ENCODE measurements around the gene L3MBTL4.
"Not testable (repeated sequence)": the region's sequence is repeated elsewhere in the genome, so short reads cannot be mapped to it uniquely, and the experiment has no call there.

The L3MBTL4 gene

DNA sequence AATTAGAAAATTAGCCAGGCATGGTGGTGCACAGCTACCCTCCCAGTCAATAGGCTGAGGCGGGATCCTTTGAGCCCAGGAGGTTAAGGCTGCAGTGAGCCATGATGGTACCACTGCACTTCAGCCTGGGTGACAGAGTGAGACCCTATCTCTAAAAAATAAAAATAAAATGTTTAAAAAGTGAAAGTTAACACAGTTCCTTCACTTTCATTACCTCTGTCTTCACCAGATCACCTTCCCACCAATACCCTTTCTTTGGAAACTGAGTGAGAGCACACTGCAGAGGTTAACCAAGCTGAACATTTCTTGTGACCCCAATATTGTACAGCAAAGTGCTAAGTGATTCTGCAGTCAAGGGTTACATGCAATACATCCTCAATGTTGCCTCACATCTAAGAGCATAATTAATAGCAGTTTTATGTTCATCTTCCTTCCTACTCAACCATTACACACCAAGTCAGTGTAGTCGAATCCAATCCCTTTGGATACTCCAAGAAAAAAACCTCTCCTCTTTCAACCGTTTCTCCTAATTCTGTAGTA is 1.7 kb downstream of the L3MBTL4 start:
- no peak for DNase-seq
- H3K27ac ChIP-seq = no peak overlapping the region
- H3K27me3 ChIP-seq (ENCODE audit: insufficient read depth, low read depth, severe bottlenecking) = peaks cover 42% of the 10 kb centered on the region
- TF ChIP-seq, protein P1, sequence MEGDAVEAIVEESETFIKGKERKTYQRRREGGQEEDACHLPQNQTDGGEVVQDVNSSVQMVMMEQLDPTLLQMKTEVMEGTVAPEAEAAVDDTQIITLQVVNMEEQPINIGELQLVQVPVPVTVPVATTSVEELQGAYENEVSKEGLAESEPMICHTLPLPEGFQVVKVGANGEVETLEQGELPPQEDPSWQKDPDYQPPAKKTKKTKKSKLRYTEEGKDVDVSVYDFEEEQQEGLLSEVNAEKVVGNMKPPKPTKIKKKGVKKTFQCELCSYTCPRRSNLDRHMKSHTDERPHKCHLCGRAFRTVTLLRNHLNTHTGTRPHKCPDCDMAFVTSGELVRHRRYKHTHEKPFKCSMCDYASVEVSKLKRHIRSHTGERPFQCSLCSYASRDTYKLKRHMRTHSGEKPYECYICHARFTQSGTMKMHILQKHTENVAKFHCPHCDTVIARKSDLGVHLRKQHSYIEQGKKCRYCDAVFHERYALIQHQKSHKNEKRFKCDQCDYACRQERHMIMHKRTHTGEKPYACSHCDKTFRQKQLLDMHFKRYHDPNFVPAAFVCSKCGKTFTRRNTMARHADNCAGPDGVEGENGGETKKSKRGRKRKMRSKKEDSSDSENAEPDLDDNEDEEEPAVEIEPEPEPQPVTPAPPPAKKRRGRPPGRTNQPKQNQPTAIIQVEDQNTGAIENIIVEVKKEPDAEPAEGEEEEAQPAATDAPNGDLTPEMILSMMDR (IDR thresholded peaks at IDR 0.05; ENCODE audit: low read depth, low read length) = no peak
- no peak overlapping the region for H3K4me3 ChIP-seq (ENCODE audit: low read depth, low read length)
- no peaks in the 10 kb centered on the region for H3K9me3 ChIP-seq (ENCODE audit: severe bottlenecking)
- H3K36me3 ChIP-seq = no peaks in the 10 kb centered on the region

DNA sequence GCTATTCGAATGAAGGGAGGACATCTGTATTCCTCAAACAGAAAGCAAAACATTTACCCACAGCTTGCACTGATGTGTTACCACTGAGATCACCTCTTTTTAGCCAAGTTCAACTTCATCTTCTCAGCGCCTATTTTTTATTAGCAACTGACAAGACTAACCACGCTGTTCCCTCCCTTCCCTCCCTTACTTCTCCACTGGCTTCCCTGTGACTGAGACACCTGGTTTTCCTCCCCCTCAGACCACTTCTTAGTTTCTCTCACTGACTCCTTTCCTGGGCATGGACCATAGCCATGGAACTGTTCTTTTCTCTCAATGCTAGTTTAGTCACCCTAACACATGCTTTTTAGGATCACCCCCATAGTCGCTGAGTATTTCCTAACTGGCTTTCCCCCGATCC is 3.3 kb downstream of the L3MBTL4 start:
- Histone ChIP-seq H3K27ac (no peak overlapping the region), H3K4me3 (ENCODE audit: low read depth, low read length) (no peak overlapping the region)
- no peak for DNase-seq

DNA sequence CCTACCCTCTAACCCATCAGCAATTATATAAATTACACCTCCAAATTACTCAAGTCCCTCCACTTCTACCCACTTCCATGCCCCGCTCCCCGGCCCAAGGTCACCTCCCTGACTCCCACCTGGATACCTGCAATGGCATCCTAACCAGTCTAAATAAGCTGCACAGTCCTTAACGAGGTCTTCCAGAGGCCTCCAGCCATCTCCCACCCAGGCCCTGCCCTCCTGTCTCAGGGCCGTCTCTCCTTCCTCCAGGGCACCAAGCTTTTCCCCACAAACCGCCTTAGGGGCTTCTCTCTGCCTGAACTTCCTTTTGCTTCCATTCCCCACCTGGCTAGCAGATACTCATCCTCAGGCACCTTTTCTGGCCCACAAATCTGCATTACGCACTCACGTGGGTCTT is 4.8 kb downstream of the L3MBTL4 start:
- H3K27me3 ChIP-seq (ENCODE audit: insufficient read depth, low read depth, severe bottlenecking) = peaks cover 38% of the 10 kb centered on the region
- DNase-seq = no peak
- TF ChIP-seq, protein P1 (IDR thresholded peaks at IDR 0.05; ENCODE audit: low read depth, low read length) = no peak
- no peak overlapping the region for H3K4me3 ChIP-seq (ENCODE audit: low read depth, low read length)
- no peak overlapping the region for H3K27ac ChIP-seq
- no peaks in the 10 kb centered on the region for H3K9me3 ChIP-seq (ENCODE audit: severe bottlenecking)
- no peaks in the 10 kb centered on the region for H3K36me3 ChIP-seq

More for the DNA sequence above, 3.3 kb downstream of the L3MBTL4 start:
- TF ChIP-seq, protein P1 (IDR thresholded peaks at IDR 0.05; ENCODE audit: low read depth, low read length) = no peak
- no peaks in the 10 kb centered on the region for H3K9me3 ChIP-seq (ENCODE audit: severe bottlenecking)
- no peaks in the 10 kb centered on the region for H3K36me3 ChIP-seq
- H3K27me3 ChIP-seq (ENCODE audit: insufficient read depth, low read depth, severe bottlenecking) = peaks cover 45% of the 10 kb centered on the region

DNA sequence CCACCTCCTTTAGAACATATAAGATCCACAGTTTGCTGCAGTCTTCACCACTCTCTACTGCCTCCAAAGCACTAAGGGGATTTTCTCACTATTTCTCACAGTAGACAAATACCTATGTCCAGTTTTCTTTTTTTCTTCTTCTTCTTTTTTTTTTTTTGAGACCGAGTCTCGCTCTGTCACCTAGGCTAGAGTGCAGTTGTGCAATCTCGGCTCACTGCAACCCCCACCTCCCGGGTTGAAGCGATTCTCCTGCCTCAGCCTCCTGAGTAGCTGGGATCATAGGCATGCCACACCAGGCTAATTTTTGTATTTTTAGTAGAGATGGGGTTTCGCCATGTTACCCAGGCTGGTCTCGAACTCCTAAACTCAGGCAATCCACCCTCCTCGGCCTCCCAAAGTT is 6.2 kb downstream of the L3MBTL4 start:
- not testable (repeated sequence) for H3K36me3 ChIP-seq; H3K9me3 ChIP-seq (ENCODE audit: severe bottlenecking); H3K27ac ChIP-seq; DNase-seq; H3K4me3 ChIP-seq (ENCODE audit: low read depth, low read length)
- H3K27me3 ChIP-seq (ENCODE audit: insufficient read depth, low read depth, severe bottlenecking) = peaks cover 29% of the 10 kb centered on the region

DNA sequence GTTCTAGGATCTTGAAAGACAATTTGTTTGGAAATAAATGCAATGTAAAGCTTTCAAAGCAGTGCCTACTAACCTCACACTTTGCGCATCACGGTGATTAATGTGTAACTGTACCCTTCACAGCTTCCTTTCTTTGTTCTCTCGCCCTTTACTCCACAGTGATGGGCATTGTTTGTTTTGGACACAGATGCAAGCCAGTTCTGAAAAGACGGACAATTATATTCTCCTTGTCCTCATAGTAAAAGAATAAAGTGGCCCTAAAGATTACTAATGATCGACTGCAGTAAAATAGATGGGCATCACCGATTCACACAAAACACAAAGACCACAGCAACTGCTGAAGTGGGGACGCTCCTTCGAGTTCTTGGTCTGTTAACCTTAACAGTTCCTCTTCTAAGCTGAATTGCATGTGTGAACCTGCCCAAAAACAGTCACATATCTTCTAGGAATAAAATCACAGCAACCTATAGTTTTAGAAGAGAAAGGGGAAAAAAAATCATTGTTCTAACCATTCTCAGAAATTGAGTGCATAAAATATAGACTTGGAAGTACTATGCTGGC is 7.7 kb downstream of the L3MBTL4 start:
- no peaks in the 10 kb centered on the region for H3K36me3 ChIP-seq
- TF ChIP-seq, protein P1 (IDR thresholded peaks at IDR 0.05; ENCODE audit: low read depth, low read length) = no peak
- no peak overlapping the region for H3K4me3 ChIP-seq (ENCODE audit: low read depth, low read length)
- H3K27ac ChIP-seq = no peak overlapping the region
- peaks cover 23% of the 10 kb centered on the region for H3K27me3 ChIP-seq (ENCODE audit: insufficient read depth, low read depth, severe bottlenecking)
- no peak for DNase-seq
- H3K9me3 ChIP-seq (ENCODE audit: severe bottlenecking) = no peaks in the 10 kb centered on the region

DNA sequence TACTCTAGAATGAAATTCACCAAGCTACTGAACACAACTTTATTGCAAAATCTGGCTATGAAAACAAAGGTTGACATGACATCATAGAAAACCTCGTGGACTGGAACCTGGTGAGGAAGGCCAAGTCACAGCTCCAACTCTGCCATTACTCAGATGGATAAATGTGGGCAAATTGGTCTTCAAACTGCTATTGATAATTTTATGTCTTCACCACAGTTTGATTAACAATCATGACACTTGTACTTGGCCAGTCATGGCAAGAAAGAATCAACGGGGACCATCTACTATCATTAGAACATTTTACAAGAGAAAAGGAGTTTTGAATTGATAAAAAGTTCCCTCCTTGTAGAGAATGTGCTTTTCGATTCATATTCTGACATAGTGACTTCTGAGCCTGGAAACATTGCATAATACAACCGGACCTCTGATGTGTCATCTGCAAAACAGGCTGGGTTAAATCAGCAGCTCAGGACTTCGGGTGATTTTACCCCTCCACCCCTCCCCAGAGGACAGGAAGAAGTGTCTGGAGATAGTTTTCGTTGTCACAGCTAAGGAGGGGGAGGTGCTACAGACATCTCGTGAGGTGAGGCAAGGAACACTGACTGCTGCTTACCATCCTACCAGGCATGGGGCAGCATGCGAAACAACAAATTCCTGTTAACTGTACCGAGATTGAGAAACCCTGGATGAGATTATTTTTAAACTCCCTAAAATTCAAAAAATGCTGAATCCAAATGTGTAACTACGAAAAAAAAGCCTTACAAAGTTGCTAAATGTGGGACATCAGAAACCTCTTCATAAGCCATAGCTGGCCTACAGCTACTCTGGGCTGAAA is 8.4 kb downstream of the L3MBTL4 start:
- H3K9me3 ChIP-seq (ENCODE audit: severe bottlenecking) = no peaks in the 10 kb centered on the region
- no peak for DNase-seq
- H3K36me3 ChIP-seq = no peaks in the 10 kb centered on the region
- peaks cover 17% of the 10 kb centered on the region for H3K27me3 ChIP-seq (ENCODE audit: insufficient read depth, low read depth, severe bottlenecking)
- H3K4me3 ChIP-seq (ENCODE audit: low read depth, low read length) = no peak overlapping the region
- TF ChIP-seq, protein P1 (IDR thresholded peaks at IDR 0.05; ENCODE audit: low read depth, low read length) = no peak
- no peak overlapping the region for H3K27ac ChIP-seq

All from WERI-Rb-1 (cell line).